Measurements from ENCODE around the gene ANKEF1.

- TF ChIP-seq CTCF (optimal IDR thresholded peaks at IDR 0.05 in 1 of 3, IDR thresholded peaks at IDR 0.05 in 1 of 3, conservative IDR thresholded peaks at IDR 0.05 in 1 of 3; ENCODE audit: extremely low read depth in 1 of 3, insufficient read depth in 2 of 3, low read length in 3 of 3), result no peak
- no peak for TF ChIP-seq EZH2 (IDR thresholded peaks at IDR 0.05; ENCODE audit: low read length)
Observed at GRCh38 chr20:10060226-10060625, 25.4 kb downstream of the ANKEF1 start.

Measured in keratinocyte (primary cell).